Left ventricle myocardium inferior (tissue), 1 donor: ENCODE data around the gene MEGF11. TPM values are rescaled to one million over a fixed set of nuclear protein-coding genes. Genes with fewer than 3 reads are reported as not detected.

Experiments
- DNase-seq: peaks from one replicate; pipeline ENCODE4 v3.0.0-alpha.2; 2020
- H3K27ac ChIP-seq: fragments of 200-600 bp; replicated peaks from 2 replicates; pipeline ENCODE4 v1.8.0; 2021
- H3K27me3 ChIP-seq: fragments of 200-600 bp; 2 replicates; pipeline ENCODE4 v1.8.0; 2021; ENCODE audit warnings: low read depth
- H3K36me3 ChIP-seq: fragments of 200-600 bp; 2 replicates; pipeline ENCODE4 v1.8.0; 2021
- H3K4me1 ChIP-seq: fragments of 200-600 bp; 2 replicates; pipeline ENCODE4 v1.8.0; 2021
- H3K4me3 ChIP-seq: fragments of 200-600 bp; 2 replicates; pipeline ENCODE4 v1.8.0; 2021; ENCODE audit warnings: mild to moderate bottlenecking, moderate library complexity
- H3K9me3 ChIP-seq: fragments of 200-600 bp; replicated peaks from 2 replicates; pipeline ENCODE4 v1.8.0; 2021
- CTCF ChIP-seq: fragments of 200-600 bp; IDR thresholded peaks from 2 replicates; pipeline ENCODE4 v1.8.0; 2021; ENCODE audit warnings: antibody characterized with exemption, mild to moderate bottlenecking, borderline replicate concordance
- intact Hi-C: fragments of 100-400 bp; cut with micrococcal nuclease; formaldehyde crosslinking; loops from one replicate; pipeline ENCODE4 v1.11.0; 2022
- total RNA-seq: library from RNA; stranded (reverse); fragmentation: NEBNext Ultra II Directional; extraction: Animal tissue kit (Norgen Biotek cat#: 25700); gene quantifications from one replicate; pipeline ENCODE4 v1.2.1, GENCODE V29; 2021
- donor health status: DM: no; HTN: yes; CAD: no; lungs with severe emphysema.

MEGF11 gene
- total RNA-seq, 1 donor from 2014 or later: not detected

DNA sequence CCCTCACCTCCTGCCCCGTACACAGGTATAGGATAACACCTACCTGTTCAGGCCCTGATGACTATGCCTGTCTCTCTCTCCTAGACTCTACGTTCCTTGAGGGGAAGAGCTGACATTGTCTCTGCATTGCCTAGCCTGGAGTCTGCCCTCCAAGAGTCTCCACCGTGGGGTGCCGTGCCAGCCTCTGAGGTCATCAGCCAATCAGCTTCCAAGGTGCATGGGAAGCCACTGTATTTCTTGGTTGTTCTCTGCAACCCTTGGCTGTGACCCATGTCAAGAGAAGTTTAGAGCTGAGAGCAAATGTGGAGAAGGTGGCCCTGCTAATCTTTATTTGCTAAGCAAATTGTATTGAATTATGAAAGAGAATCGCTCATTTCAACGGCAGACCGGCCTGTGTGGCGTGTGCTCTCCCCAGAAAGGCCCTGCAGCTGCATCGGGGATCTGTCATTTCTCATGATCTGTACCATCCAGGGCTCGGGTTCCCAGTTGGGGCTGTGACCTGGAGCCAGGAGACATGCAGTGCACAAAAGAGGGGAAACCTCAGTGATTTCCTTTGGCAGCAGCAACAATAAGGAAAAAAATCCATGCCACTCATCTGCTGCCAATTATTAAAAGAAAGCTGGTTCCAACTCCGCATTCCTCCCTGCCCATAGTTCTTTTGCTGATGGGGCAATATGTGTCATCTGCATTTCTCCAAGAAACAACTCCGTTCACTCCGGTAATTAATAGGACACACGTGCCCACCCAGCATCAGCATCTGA is 182.2 kb downstream of the MEGF11 start:
- Histone ChIP-seq H3K9me3 (no peaks in the 10 kb centered on the region), H3K27ac (no peak overlapping the region), H3K27me3 (peaks cover 4% of the 10 kb centered on the region), H3K4me1 (peaks cover 18% of the 10 kb centered on the region), H3K36me3 (no peaks in the 10 kb centered on the region), H3K4me3 (no peak overlapping the region)
- no peak for TF ChIP-seq CTCF
- no peak for DNase-seq
- intact Hi-C loops: no loop called here

DNA sequence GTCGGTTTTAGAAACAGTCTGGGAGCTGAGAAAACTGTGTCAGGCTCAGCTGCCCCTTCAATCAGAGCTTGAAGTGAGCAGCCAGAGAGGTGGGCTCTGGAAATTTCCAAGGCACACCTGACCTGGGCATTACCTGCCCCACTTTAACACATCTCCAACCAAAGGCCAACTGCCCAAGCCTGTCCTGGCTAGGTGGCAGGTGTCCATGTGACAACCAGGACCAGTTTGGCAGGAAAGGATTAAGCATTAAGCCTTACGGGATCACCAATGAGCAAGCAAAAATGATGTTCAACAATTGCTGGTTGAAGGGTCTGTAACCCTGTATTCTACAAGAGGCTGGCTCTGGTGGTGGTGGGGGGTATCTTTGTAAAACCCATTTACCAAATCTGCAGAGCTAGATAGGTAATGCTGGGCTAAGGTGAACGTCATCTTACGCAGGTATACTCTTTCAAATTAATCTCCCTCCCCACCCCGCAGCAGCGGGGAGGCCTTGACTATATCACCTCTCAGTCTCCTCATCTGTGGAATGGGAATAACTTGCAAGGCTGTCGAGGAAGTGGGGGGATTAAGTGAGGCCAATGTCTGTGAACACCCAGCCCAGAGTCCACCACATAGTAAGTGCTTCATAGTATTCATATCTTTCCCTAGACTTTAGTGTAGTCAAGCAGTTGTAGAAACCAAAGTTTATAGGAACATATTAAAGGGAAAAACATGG is 183.2 kb downstream of the MEGF11 start:
- peaks cover 22% of the 10 kb centered on the region for H3K4me1 ChIP-seq
- intact Hi-C loops: no loop called here

DNA sequence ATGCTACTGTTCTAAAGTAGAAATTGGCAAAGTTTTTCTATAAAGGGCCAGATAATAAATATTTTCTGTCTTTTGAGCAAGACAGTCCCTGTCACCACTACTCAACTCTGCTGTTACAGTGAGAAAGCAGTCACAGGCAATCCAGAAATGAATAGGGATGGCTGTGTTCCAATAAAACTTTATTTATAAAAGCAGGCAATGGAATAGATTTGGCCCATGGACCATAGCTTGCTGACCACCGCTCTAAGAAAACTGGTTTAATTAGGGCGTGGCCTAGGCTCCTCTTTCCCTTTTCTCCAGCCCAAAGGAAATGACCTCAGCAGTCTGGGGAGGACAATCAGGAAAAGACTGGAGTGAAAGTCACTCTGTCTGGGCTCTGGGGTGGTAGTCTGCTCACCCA is 183.8 kb downstream of the MEGF11 start:
- intact Hi-C loops: no loop called here
- H3K9me3 ChIP-seq: no peaks in the 10 kb centered on the region
- DNase-seq: no peak
- no peak overlapping the region for H3K4me3 ChIP-seq
- H3K36me3 ChIP-seq: no peaks in the 10 kb centered on the region
- peaks cover 22% of the 10 kb centered on the region for H3K4me1 ChIP-seq
- peaks cover 10% of the 10 kb centered on the region for H3K27me3 ChIP-seq
- no peak for TF ChIP-seq CTCF
- no peak overlapping the region for H3K27ac ChIP-seq

More for the DNA sequence above, 183.2 kb downstream of the MEGF11 start:
- H3K36me3 ChIP-seq: no peaks in the 10 kb centered on the region
- no peaks in the 10 kb centered on the region for H3K9me3 ChIP-seq
- no peak for DNase-seq
- no peak overlapping the region for H3K4me3 ChIP-seq
- no peak for TF ChIP-seq CTCF
- H3K27me3 ChIP-seq: peaks cover 4% of the 10 kb centered on the region
- no peak overlapping the region for H3K27ac ChIP-seq

GRCh38 chr15:66068801-66069200 is 184.7 kb downstream of the MEGF11 start:
- H3K9me3 ChIP-seq: no peaks in the 10 kb centered on the region
- H3K36me3 ChIP-seq: no peaks in the 10 kb centered on the region
- H3K27ac ChIP-seq: no peak overlapping the region
- peaks cover 22% of the 10 kb centered on the region for H3K4me1 ChIP-seq
- no peak for TF ChIP-seq CTCF
- DNase-seq: no peak
- intact Hi-C loops: no loop called here
- H3K27me3 ChIP-seq: peaks cover 11% of the 10 kb centered on the region
- H3K4me3 ChIP-seq: no peak overlapping the region

DNA sequence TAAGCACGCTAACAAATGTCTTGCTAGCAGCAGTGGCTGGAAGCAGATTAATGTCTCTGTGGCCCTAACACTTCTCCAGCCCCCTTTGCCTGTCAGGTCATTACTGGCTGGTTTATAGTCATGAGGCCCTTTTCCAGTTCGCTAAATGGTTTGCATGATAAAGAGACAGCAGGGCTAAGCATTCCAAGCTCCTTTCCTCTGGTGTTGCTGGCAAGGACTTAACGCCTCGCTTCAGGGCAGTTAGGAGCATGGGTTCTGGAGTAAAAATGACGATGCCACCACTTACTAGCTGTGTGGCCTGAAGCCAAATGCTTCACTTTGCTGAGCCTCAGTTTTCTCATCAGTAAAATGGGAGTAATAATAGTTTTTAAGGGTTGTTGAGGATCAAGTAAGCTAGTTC is 185.9 kb downstream of the MEGF11 start:
- no peak overlapping the region for H3K4me3 ChIP-seq
- peaks cover 15% of the 10 kb centered on the region for H3K4me1 ChIP-seq
- no peak overlapping the region for H3K27ac ChIP-seq
- no peak for TF ChIP-seq CTCF
- peaks cover 7% of the 10 kb centered on the region for H3K27me3 ChIP-seq
- no peaks in the 10 kb centered on the region for H3K36me3 ChIP-seq
- intact Hi-C loops: no loop called here
- H3K9me3 ChIP-seq: no peaks in the 10 kb centered on the region
- DNase-seq: no peak
